Neutrophil (primary cell): ENCODE data around the gene TMEM125.

Experiments used
- H3K27ac ChIP-seq: fragments of 200-600 bp; sonication (generic); 2 replicates; pipeline ENCODE4 v1.5.1; 2016; ENCODE audit warnings: mild to moderate bottlenecking, moderate library complexity
- H3K27me3 ChIP-seq: fragments of 200-600 bp; sonication (generic); 2 replicates; pipeline ENCODE4 v1.6.0; 2016; ENCODE audit warnings: mild to moderate bottlenecking
- H3K36me3 ChIP-seq: fragments of 200-600 bp; sonication (generic); 2 replicates; pipeline ENCODE4 v1.5.1; 2017
- H3K4me1 ChIP-seq, 2 experiments: fragments of 200-600 bp in 1 of 2; sonication (generic) in 1 of 2; 1 replicate in 1 of 2; 2 replicates in 1 of 2; pipeline versions ENCODE4 v1.5.1 to v1.6.1; 2013 to 2016; ENCODE audit warnings: low read depth in 1 of 2, low read length in 1 of 2, mild to moderate bottlenecking in 1 of 2, moderate library complexity in 1 of 2; ENCODE audit not compliant: control insufficient read depth in 1 of 2, insufficient read depth in 1 of 2
- H3K4me3 ChIP-seq, 2 experiments: fragments of 200-600 bp in 1 of 2; sonication (generic) in 1 of 2; 1 replicate in 1 of 2; 2 replicates in 1 of 2; pipeline ENCODE4 v1.5.1; 2013 to 2016; ENCODE audit warnings: low read depth in 1 of 2, low read length in 1 of 2, mild to moderate bottlenecking in 1 of 2, moderate library complexity in 1 of 2
- H3K9me3 ChIP-seq: fragments of 200-600 bp; sonication (generic); 2 replicates; pipeline ENCODE4 v1.5.1; 2016
- TF ChIP-seq, protein P1 (sequence below): fragments of 200-600 bp; sonication (generic); IDR thresholded peaks from 2 replicates; pipeline ENCODE4 v1.5.1; 2016; ENCODE audit warnings: antibody characterized with exemption

TMEM125 gene

DNA sequence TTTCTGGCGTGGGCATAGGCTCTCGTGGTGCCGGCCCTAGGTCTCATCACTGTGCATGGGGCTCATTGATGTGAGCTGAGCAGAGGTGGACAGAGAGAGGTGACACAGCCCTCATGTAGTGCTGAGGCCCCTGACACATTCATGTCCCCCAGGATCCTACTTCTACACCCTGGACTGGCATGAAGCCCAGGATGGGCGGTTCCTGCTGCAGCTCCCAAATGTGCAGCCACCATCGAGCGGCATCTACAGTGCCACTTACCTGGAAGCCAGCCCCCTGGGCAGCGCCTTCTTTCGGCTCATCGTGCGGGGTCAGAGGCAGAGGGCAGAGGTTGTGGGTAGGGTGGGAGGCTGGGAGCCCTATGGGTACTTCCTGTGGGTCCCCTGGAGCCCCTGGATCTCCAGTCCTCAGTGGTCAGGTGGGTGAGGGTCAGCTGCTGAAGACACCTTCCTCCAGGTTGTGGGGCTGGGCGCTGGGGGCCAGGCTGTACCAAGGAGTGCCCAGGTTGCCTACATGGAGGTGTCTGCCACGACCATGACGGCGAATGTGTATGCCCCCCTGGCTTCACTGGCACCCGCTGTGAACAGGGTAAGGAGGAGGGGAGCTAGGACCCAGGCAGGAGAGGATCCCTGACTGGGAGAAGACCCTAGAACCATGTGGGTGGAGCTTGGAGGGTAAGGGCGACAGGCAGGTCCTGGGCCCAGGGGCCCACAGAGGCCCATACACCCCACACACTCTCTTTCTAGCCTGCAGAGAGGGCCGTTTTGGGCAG, 37.1 kb downstream of the TMEM125 start:
- H3K9me3 ChIP-seq, result no peaks in the 10 kb centered on the region
- TF ChIP-seq, protein P1, sequence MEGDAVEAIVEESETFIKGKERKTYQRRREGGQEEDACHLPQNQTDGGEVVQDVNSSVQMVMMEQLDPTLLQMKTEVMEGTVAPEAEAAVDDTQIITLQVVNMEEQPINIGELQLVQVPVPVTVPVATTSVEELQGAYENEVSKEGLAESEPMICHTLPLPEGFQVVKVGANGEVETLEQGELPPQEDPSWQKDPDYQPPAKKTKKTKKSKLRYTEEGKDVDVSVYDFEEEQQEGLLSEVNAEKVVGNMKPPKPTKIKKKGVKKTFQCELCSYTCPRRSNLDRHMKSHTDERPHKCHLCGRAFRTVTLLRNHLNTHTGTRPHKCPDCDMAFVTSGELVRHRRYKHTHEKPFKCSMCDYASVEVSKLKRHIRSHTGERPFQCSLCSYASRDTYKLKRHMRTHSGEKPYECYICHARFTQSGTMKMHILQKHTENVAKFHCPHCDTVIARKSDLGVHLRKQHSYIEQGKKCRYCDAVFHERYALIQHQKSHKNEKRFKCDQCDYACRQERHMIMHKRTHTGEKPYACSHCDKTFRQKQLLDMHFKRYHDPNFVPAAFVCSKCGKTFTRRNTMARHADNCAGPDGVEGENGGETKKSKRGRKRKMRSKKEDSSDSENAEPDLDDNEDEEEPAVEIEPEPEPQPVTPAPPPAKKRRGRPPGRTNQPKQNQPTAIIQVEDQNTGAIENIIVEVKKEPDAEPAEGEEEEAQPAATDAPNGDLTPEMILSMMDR, result no peak

DNA sequence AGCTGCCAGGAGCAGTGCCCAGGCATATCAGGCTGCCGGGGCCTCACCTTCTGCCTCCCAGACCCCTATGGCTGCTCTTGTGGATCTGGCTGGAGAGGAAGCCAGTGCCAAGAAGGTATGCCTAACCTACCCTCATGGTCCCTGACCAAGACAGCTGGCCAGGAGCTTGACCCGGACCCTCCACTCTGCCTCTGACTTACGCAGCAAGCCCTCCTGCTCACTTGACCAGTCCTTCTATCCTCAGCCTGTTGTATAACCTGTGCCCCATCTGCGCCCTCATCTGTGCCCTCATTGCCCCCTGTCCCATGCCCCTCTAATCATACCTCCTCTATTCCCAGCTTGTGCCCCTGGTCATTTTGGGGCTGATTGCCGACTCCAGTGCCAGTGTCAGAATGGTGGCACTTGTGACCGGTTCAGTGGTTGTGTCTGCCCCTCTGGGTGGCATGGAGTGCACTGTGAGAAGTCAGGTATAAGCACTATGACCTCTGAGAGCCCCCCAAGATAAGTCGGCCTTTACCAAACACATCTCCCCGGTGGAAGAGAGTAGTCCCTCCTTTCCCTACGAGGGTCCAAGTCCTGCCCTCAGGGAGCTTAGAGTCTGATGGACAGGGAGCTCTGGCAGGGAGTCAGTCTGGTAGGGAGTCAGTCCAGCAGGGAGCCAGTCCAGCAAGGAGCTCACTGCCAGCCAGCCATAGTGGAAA, 37.8 kb downstream of the TMEM125 start:
- no peak overlapping the region for H3K4me3 ChIP-seq
- H3K27me3 ChIP-seq, result no peaks in the 10 kb centered on the region
- H3K36me3 ChIP-seq, result no peaks in the 10 kb centered on the region
- no peaks in the 10 kb centered on the region for H3K4me1 ChIP-seq
- H3K27ac ChIP-seq, result no peak overlapping the region
- H3K9me3 ChIP-seq, result no peaks in the 10 kb centered on the region
- TF ChIP-seq, protein P1, result no peak

More for the DNA sequence above, 37.1 kb downstream of the TMEM125 start:
- Histone ChIP-seq H3K27ac (no peak overlapping the region), H3K4me1 (no peaks in the 10 kb centered on the region), H3K27me3 (no peaks in the 10 kb centered on the region), H3K36me3 (no peaks in the 10 kb centered on the region), H3K4me3 (no peak overlapping the region)

DNA sequence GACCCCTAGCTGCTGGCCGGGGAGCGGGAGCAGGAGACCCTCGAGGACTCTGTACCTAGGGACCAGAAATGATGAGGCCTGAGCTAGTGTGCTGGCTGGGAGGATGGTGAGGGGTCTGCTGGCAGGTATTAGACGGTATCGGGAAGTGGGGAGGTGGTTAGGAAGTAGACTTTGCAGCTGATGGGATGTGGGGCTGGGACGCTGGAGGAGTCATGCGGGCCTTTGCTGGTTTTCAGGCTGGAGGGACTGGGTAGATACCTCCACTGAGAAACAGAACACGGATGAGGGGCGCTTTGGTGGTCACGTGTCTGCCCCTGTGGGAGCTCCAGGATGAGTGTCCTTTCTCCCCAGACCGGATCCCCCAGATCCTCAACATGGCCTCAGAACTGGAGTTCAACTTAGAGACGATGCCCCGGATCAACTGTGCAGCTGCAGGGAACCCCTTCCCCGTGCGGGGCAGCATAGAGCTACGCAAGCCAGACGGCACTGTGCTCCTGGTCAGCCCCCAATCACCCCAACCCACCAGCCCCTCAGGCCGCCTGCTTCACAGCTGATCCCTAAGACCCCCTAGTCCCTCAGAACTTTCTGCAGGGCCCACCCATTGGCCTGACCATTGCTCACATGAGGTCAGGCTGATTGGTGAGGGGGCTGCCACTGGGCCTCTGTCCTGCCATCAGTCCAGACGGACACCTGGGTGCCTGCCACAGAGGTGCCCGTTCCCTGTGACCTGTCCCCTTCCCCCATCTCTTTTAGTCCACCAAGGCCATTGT, 39.0 kb downstream of the TMEM125 start:
- Histone ChIP-seq H3K27me3 (no peaks in the 10 kb centered on the region), H3K4me3 (no peak overlapping the region), H3K9me3 (no peaks in the 10 kb centered on the region), H3K4me1 (no peaks in the 10 kb centered on the region), H3K27ac (no peak overlapping the region), H3K36me3 (no peaks in the 10 kb centered on the region)
- TF ChIP-seq, protein P1, result no peak

DNA sequence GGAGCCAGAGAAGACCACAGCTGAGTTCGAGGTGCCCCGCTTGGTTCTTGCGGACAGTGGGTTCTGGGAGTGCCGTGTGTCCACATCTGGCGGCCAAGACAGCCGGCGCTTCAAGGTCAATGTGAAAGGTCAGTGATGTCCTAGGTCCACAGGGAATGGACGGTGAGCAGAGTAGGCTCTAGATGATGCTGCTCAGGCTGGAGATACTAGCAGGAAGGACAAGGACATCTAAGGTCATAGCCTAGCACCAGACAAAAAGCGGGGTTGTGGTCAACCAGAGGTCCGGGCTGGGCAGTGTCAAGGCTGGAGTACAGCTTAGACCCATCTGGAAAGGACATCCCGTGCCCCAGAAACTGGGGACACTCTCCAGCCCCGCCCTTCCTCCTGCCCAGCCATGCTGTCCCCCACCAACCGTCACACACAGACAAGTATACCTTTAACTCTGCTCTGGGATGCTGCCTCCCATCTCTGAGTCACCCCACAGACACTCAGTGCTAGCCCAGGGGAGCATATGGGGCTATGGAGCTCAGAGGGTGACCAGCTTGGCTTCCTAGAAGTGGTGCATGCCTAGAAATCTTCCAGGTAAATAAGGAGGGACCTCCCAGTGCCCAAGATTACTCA, 39.7 kb downstream of the TMEM125 start:
- Histone ChIP-seq H3K36me3 (no peaks in the 10 kb centered on the region), H3K27ac (no peak overlapping the region), H3K9me3 (no peaks in the 10 kb centered on the region), H3K4me3 (no peak overlapping the region), H3K4me1 (no peaks in the 10 kb centered on the region), H3K27me3 (no peaks in the 10 kb centered on the region)
- TF ChIP-seq, protein P1, result no peak

DNA sequence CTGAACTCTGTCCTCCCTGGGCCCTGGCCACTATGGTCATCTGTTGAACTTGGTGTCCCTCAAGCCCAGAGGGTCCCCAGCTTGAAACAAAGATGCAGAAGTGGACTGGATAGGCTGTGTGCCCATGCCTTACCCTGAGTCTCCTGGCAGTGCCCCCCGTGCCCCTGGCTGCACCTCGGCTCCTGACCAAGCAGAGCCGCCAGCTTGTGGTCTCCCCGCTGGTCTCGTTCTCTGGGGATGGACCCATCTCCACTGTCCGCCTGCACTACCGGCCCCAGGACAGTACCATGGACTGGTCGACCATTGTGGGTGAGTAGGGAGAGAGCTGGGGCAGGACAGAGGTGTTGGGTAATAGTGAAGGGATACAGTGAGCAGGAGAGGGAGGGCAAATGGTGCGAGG, 41.7 kb downstream of the TMEM125 start:
- H3K36me3 ChIP-seq, result no peaks in the 10 kb centered on the region
- TF ChIP-seq, protein P1, result no peak
- H3K4me3 ChIP-seq, result no peak overlapping the region

More for the DNA sequence above, 41.7 kb downstream of the TMEM125 start:
- no peaks in the 10 kb centered on the region for H3K4me1 ChIP-seq
- H3K27me3 ChIP-seq, result no peaks in the 10 kb centered on the region
- no peak overlapping the region for H3K27ac ChIP-seq
- no peaks in the 10 kb centered on the region for H3K9me3 ChIP-seq
